SHP77 treated with DMSO at 0.1 percent for 48 hours (cell line): ENCODE results near the gene ACER3.
"Not testable (repeated sequence)": the region's sequence is repeated elsewhere in the genome, so short reads cannot be mapped to it uniquely, and the experiment has no call there.

Source experiments
- DNase-seq: peaks from one replicate; lab custom pipeline; 2025; lab: John Stamatoyannopoulos, UW

The ACER3 gene

GRCh38 chr11:76872959-76873827, 12.5 kb downstream of the ACER3 start:
- no peak for DNase-seq

DNA sequence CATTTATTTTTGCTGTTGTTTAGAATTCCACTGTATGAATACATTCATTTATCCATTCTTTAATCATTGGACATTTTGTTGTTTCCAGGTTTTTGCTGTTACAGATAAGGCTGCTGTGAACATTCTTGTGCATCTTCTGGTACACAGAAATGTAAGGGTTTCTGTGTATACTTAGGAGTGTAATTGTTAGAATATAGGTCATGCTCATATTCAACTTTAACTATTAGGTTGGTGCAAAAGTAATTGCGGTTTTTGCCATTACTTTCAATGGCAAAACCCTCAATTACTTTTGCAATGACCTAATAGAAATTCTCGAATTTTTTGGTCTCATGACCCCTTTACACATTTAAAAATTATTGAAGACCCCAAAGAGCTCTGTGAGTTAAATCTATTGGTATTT, 17.3 kb downstream of the ACER3 start:
- no peak for DNase-seq

DNA sequence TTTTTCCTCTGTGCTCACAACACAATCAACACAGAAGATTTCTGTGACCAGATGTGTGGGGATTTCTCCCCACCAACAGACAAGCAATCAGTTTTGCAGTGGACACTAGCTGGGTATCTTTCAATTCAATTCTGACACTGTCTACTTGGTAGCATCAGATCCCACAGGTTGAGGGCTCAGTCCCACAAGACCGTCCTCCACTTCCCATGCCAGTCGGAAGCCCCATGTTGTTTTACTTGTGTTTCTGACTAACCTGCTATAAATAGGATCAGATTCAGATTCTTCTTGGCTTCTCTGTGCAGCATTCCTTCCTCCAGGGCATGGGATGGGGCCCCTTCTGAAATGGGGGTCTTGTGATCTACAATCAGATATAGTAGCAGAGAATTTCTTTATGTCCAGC, 19.6 kb downstream of the ACER3 start:
- no peak for DNase-seq

- no peak for DNase-seq
Observed at GRCh38 chr11:76880956-76881355, 20.2 kb downstream of the ACER3 start.

GRCh38 chr11:76885390-76886097, 24.8 kb downstream of the ACER3 start:
- DNase-seq = no peak

- no peak for DNase-seq
Observed at GRCh38 chr11:76888989-76889388, 28.3 kb downstream of the ACER3 start.

DNA sequence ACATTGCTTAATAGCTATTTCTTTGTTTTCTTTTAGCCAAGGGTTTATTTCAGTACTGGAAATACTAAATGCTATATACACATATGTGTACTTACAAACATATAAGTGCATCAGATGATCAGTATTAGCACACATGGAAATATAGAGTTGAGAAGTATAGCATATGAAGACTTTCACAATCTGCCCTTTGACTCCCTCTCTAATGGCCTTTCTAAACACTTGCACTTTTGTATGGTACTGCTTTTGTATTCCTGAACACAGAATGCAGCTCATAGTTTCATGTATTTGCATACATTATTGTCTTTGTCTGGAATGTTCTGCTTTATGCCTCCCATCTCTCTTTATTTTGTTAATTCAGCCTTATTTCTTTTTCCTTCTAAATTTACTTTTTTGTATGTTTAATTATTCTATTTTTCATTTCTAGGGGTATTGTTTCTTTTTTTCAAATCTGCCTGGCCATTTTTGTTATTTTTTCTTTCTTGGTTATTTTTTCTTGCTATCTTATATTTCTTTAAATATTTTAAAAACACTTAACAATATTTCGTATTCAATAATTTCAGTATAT, 28.8 kb downstream of the ACER3 start:
- DNase-seq = no peak

DNA sequence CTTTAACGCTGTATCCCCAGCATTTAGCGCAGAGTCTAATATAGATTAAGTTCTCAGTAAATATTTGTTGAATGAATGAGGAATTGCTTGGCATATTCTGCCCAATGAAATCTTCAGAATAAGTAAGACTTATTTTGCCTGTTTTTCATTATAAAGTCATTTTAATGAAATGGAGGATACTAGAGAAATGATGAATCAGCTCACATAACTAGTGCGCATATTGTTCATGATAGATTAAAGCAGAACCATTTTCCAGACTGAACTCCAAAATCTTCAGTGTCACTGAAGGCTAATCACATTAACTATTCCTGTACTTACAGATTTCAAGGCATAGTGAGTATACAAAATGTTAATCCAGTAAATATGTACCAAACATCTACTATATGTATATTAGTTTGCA, 29.6 kb downstream of the ACER3 start:
- no peak for DNase-seq

- no peak for DNase-seq
Observed at GRCh38 chr11:76891285-76891684, 30.6 kb downstream of the ACER3 start.

- DNase-seq = no peak
Observed at GRCh38 chr11:76891793-76892192, 31.1 kb downstream of the ACER3 start.

DNA sequence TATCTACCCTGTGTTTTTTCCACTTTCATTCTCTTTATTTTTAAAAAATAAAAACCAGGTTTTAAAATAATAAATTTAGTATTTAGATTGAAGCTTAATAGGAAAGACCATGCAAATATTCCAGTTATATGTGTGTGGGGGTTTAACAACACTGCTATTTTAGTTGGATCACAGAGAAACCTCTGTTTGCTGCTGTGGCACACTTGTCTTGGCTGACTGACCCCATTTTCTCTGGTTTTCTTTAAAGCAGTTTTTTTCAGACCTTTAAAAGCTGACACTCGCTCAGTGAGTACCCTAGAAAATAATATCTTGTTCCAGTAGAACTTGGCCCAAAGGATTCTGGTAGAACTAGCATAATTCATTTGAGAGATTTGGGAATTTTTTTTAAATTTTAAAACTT, 31.6 kb downstream of the ACER3 start:
- DNase-seq = no peak

- no peak for DNase-seq
Observed at GRCh38 chr11:76897233-76897632, 36.5 kb downstream of the ACER3 start.

GRCh38 chr11:76901144-76901543, 40.4 kb downstream of the ACER3 start:
- DNase-seq = no peak

GRCh38 chr11:76901622-76902021, 40.9 kb downstream of the ACER3 start:
- not testable (repeated sequence) for DNase-seq

- DNase-seq = no peak
Observed at GRCh38 chr11:76902121-76903014, 41.6 kb downstream of the ACER3 start.

DNA sequence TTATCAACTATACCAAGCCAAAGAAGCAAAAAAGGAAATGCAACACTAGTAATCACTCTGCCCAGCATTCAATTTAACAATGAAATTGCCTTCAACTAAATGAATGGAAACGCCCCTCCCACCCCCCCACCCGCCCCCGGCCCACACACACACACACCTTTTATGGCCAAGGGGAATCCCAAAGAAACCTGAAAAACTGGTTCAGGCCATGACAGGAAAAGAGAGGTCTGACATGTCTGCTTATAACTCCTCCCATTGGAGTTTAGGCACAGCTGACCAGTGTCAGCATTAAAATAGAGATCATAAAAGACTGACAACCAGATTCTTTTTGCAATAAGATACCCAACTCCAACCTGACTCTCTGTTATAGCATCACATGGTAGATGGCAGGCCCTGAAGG, 42.6 kb downstream of the ACER3 start:
- no peak for DNase-seq

- DNase-seq = no peak
Observed at GRCh38 chr11:76910620-76911414, 50.1 kb downstream of the ACER3 start.

DNA sequence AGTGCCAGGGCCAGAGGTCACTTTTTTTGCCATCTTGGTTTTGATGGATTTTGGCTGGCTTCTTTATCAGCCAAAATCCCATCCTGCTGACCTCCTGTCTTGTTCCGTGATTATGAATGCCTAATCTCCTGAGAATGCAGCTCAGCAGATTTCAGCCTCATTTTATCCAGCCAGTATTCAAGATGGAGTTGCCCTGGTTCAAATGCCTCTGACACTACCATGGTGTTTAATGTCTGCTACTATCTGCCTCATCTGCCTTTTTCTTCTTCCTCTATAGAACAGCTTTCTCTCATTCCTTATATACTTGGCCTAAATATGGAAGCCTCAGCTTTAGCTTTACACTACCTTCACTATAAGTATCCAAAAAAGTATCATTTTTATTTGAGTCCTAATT, 50.7 kb downstream of the ACER3 start:
- DNase-seq = no peak

- DNase-seq = no peak
Observed at GRCh38 chr11:76916712-76917111, 56.0 kb downstream of the ACER3 start.

DNA sequence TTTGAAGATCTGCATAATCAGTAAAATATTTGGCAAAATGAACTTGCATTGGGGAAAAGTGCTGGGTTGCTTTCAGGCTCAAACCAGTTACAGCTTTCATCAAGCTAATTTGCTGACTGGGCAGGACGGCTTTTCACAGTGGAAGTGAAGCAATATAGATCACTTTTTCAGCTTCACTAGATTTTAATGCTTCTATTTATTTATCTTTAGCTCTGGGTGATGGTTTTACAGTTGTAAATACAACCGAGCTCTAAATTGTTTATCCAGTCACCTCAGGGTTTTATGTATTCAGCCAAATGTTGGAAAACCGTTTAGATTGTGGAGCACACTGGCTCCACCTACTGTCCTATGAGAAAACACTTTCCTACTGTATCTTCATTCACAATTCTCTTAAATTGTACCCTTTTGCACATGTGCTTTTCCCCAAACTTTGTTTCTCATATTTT, 58.2 kb downstream of the ACER3 start:
- peak; percentile 55 for DNase-seq

GRCh38 chr11:76919467-76919866, 58.7 kb downstream of the ACER3 start:
- no peak for DNase-seq
